Epidermal melanocyte (primary cell): ENCODE data around the gene HBP1.
"Not testable (repeated sequence)": the region's sequence is repeated elsewhere in the genome, so short reads cannot be mapped to it uniquely, and the experiment has no call there.

Experiments
- DNase-seq: peaks from one replicate; pipeline ENCODE4 v3.0.0; 2011; ENCODE audit warnings: low spot score; ENCODE audit not compliant: insufficient read length

Gene HBP1

DNA sequence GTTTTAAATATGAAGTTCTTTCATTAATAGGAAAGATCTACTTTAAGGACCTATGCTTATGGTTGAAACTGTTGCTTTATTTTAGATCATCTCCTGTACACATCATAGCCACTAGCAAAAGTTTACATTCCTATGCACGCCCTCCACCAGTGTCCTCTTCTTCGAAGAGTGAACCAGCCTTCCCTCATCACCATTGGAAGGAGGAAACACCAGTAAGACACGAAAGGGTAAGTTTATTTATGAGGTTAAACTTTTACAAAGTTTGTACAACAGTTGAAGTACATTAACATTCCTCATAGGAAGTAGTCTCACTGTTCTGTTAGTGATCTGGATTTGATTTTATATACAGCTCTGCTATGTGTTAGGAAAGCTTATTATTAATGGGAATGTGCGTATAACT is 16.9 kb downstream of the HBP1 start:
- DNase-seq = no peak

DNA sequence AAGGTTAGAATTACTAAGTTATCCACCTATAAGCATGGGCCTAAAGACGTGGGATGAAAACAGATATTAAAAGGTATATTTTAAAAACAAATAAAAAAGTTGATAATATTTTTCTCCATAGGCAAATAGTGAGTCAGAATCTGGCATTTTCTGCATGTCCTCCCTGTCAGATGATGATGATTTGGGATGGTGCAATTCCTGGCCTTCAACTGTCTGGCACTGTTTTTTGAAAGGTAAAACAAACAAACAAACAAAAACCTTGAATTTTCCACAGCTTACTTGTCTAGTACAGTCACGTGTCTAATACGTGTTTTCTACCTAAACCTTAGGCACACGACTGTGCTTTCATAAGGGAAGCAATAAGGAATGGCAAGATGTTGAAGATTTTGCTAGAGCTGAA is 17.4 kb downstream of the HBP1 start:
- DNase-seq = no peak

DNA sequence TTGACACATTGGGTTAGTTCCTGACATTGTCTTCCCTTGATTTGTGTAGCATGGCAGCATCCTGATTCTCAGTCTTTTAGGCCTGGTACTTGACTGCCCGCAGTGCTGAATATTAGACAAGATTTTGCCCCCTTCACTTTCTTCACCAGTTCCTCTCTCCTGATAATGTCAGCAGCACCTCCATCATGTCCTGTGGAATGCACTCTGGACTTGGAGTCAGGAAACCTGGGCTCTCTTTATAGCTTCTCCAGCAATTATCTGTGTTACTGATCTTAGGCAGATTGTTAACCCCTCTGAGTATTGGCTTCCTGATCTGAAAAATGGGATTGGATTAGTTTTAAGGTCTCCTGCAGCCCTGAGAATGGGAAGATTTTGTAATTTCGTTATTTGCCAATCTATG is 19.0 kb downstream of the HBP1 start:
- DNase-seq = no peak

- DNase-seq = no peak
Observed at GRCh38 chr7:107190090-107190489, 21.3 kb downstream of the HBP1 start.

DNA sequence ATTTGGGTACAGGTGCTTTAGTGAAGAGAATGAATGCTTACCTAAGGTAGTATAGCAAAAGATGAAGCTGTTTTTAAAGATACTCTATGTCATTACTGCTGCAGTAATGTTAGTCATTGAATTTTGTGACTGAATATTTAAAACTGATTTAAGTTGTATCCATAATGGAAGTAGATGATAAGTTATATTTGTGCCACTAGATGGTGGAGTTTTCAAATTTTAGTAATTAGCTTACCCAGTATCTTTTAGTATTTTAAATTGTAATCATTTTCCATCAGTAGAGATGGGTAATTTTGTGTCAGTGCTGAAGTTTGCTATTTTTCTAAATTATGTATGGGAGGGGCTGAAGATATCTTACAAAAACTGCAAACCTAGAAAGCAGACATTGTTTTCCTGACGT is 25.2 kb downstream of the HBP1 start:
- DNase-seq = no peak

DNA sequence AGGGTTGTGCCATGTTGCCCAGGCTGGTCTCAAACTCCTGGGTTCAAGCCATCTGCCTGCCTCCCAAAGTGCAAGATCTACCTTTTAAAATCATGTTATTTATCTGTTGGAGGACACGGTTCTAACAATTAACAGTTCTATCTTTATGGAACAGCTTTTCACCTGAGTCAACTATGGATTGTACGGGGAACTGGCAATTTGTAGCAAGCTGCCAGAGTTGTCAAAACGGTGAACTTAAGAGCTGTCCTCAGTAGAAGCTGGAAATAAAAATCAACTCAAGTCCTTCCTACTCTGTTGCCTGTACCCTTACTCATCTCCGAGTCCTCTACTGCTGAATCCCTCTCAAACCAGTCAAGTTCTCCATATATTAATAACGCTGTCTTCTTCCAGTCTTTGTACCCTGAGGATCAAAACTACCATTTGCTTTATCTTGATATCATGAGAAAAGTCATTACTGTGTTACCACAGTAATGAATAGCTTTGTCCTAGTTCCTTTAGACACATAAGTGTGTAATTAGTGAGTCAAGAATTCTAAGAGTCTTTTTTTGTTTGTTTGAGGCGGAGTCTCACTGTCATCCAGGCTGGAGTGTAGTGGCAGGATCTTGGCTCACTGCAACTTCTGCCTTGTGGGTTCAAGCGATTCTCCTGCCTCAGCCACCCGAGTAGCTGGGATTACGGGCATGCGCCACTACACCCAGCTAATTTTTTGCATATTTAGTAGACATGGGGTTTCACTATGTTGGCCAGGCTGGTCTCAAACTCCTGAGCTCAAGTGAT is 28.2 kb downstream of the HBP1 start:
- no peak for DNase-seq

GRCh38 chr7:107201795-107202450 is 33.1 kb downstream of the HBP1 start:
- DNase-seq = no peak

- no peak for DNase-seq
Observed at GRCh38 chr7:107203607-107204006, 34.8 kb downstream of the HBP1 start.

GRCh38 chr7:107206136-107206535 is 37.3 kb downstream of the HBP1 start:
- DNase-seq = no peak

DNA sequence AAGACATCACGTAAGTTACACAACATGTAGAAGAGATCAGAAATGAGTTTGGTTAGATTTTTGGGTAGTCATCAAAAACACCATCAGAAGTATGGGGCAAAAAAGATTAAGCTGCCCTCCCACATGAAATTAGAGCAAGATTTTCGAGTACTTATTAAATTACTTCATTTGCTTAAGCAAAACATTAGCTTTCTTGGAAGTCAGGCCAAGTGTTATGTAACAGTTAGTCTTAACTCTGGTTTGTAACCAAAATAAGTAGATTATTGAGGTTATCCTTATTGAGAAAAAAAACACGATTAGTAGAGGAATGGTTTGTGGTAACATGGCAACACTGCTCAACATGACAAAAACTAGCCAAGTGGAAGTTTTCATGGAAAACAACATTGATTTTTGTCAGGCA is 37.9 kb downstream of the HBP1 start:
- no peak for DNase-seq

- DNase-seq = no peak
Observed at GRCh38 chr7:107207459-107207858, 38.7 kb downstream of the HBP1 start.

- DNase-seq = peak; percentile 22
Observed at GRCh38 chr7:107208024-107208521, 39.3 kb downstream of the HBP1 start.

DNA sequence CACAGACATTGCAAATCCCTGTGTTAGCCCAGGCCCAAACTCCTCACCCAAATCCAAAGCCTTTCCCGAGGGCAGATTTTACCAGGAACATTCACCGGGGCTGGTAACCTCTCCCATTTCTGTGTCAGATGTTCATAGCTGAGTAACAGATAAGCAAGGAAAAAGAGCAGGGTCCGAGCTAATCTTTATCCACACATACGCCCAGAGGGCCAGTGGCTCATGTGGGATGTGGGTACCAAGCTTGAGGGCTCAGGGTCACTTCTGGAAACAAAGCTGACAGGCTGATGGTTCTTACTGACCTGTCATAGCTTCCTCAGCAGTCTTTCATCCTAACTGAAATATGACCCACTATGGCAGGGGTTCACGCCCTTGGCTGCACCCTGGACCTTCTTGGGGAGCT is 39.8 kb downstream of the HBP1 start:
- no peak for DNase-seq

GRCh38 chr7:107209565-107209964 is 40.8 kb downstream of the HBP1 start:
- no peak for DNase-seq

- no peak for DNase-seq
Observed at GRCh38 chr7:107210400-107210799, 41.6 kb downstream of the HBP1 start.

GRCh38 chr7:107212725-107213124 is 43.9 kb downstream of the HBP1 start:
- no peak for DNase-seq

DNA sequence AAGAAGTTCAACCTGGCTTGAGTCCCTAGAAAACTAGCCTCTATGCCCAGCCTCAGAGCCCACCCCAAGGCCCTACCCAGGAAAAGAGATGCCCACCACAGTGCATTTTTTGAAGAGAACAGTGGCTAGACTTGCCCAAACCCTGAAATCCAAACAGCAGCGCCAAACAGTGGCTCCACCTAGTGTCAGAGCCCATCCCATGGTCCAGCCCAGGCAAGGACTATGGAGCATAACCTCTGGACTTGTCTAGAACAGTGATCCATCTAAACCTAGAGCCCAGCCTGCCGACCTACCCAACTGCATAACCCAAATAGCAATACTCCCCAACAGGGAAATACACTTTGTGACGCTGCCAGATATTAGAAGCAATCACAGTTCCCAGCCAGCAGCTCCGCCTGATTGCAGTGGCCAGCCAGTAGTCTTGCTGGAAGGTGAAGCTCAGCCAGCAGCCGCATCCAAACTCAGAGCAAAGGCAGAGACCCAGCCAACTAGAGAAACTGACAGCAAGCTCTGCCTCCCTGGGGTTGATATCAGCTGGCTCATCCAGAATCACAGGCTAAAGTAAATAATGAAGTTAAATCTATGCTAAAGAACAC is 44.5 kb downstream of the HBP1 start:
- no peak for DNase-seq

- no peak for DNase-seq
Observed at GRCh38 chr7:107213945-107214344, 45.1 kb downstream of the HBP1 start.

- no peak for DNase-seq
Observed at GRCh38 chr7:107219563-107220244, 50.9 kb downstream of the HBP1 start.

- no peak for DNase-seq
Observed at GRCh38 chr7:107220356-107220755, 51.6 kb downstream of the HBP1 start.

- DNase-seq = not testable (repeated sequence)
Observed at GRCh38 chr7:107220806-107221205, 52.0 kb downstream of the HBP1 start.
